ENCODE results near the gene SH3PXD2A.
"Not testable (repeated sequence)": the region's sequence is repeated elsewhere in the genome, so short reads cannot be mapped to it uniquely, and the experiment has no call there.

The SH3PXD2A gene

GRCh38 chr10:103637927-103638557, 217.3 kb downstream of the SH3PXD2A start:
- TF ChIP-seq CTCF (IDR thresholded peaks at IDR 0.05; ENCODE audit: low read depth, low read length): no peak
- in situ Hi-C loops (cut with HindIII; ENCODE audit: low sequenced_read_pairs): no loop called here
- peak; percentile 83 for DNase-seq (ENCODE audit: low read depth, low spot score)
- H3K4me3 ChIP-seq (ENCODE audit: low read depth, low read length): no peak overlapping the region

- DNase-seq (ENCODE audit: low read depth, low spot score): no peak
- no peak overlapping the region for H3K4me3 ChIP-seq (ENCODE audit: low read depth, low read length)
- in situ Hi-C loops (cut with HindIII; ENCODE audit: low sequenced_read_pairs): no loop called here
- TF ChIP-seq CTCF (IDR thresholded peaks at IDR 0.05; ENCODE audit: low read depth, low read length): no peak
Measured at GRCh38 chr10:103637011-103637410, 218.4 kb downstream of the SH3PXD2A start.

GRCh38 chr10:103636492-103636891, 218.9 kb downstream of the SH3PXD2A start:
- TF ChIP-seq CTCF (IDR thresholded peaks at IDR 0.05; ENCODE audit: low read depth, low read length): no peak
- no peak for DNase-seq (ENCODE audit: low read depth, low spot score)
- no peak overlapping the region for H3K4me3 ChIP-seq (ENCODE audit: low read depth, low read length)
- in situ Hi-C loops (cut with HindIII; ENCODE audit: low sequenced_read_pairs): no loop called here

GRCh38 chr10:103635580-103635979, 219.8 kb downstream of the SH3PXD2A start:
- no peak for DNase-seq (ENCODE audit: low read depth, low spot score)
- no peak for TF ChIP-seq CTCF (IDR thresholded peaks at IDR 0.05; ENCODE audit: low read depth, low read length)
- in situ Hi-C loops (cut with HindIII; ENCODE audit: low sequenced_read_pairs): no loop called here
- H3K4me3 ChIP-seq (ENCODE audit: low read depth, low read length): no peak overlapping the region

- in situ Hi-C loops (cut with HindIII; ENCODE audit: low sequenced_read_pairs): no loop called here
- TF ChIP-seq CTCF (IDR thresholded peaks at IDR 0.05; ENCODE audit: low read depth, low read length): no peak
- H3K4me3 ChIP-seq (ENCODE audit: low read depth, low read length): no peak overlapping the region
- no peak for DNase-seq (ENCODE audit: low read depth, low spot score)
Measured at GRCh38 chr10:103633846-103634245, 221.5 kb downstream of the SH3PXD2A start.

GRCh38 chr10:103632871-103633270, 222.5 kb downstream of the SH3PXD2A start:
- H3K4me3 ChIP-seq (ENCODE audit: low read depth, low read length); in situ Hi-C loops (cut with HindIII; ENCODE audit: low sequenced_read_pairs); DNase-seq (ENCODE audit: low read depth, low spot score): not testable (repeated sequence)

- in situ Hi-C loops (cut with HindIII; ENCODE audit: low sequenced_read_pairs): no loop called here
- no peak for DNase-seq (ENCODE audit: low read depth, low spot score)
- TF ChIP-seq CTCF (IDR thresholded peaks at IDR 0.05; ENCODE audit: low read depth, low read length): no peak
- H3K4me3 ChIP-seq (ENCODE audit: low read depth, low read length): no peak overlapping the region
Measured at GRCh38 chr10:103632247-103632642, 223.1 kb downstream of the SH3PXD2A start.
